OCI-LY1 (cell line): Measurements from ENCODE around the gene SYDE2.

Experiments used
- CTCF ChIP-seq: fragments of 200-600 bp; sonication (generic), shearing (Covaris generic); IDR thresholded peaks from 2 replicates; pipeline ENCODE4 v1.5.1; 2017; ENCODE audit warnings: mild to moderate bottlenecking, antibody characterized with exemption, low read length, moderate library complexity, mixed read lengths
- EZH2 ChIP-seq: fragments of 200-600 bp; sonication (generic), shearing (Covaris generic); IDR thresholded peaks from 2 replicates; pipeline ENCODE4 v1.8.0; 2017; ENCODE audit warnings: borderline replicate concordance, mixed run types, mild to moderate bottlenecking, antibody characterized with exemption, low read length, moderate library complexity, mixed read lengths

GRCh38 chr1:85189120-85189519, 11.7 kb downstream of the SYDE2 start:
- TF ChIP-seq CTCF (no peak), EZH2 (no peak)
